GM10266 (cell line): ENCODE results near the gene CHD6.

Experiments
- DNase-seq: peaks from one replicate; pipeline ENCODE4 v3.0.0; 2012; ENCODE audit errors: extremely low spot score
- CTCF ChIP-seq: IDR thresholded peaks from 2 replicates; pipeline ENCODE4 v1.5.1; 2012; ENCODE audit warnings: mild to moderate bottlenecking, low read depth; ENCODE audit not compliant: control insufficient read depth, insufficient read depth; ENCODE audit errors: missing control alignments

The CHD6 gene

GRCh38 chr20:41453010-41453950, 164.9 kb downstream of the CHD6 start:
- no peak for DNase-seq
- TF ChIP-seq CTCF, result no peak

GRCh38 chr20:41452226-41452625, 166.0 kb downstream of the CHD6 start:
- DNase-seq, result no peak
- TF ChIP-seq CTCF, result no peak

GRCh38 chr20:41447006-41447405, 171.2 kb downstream of the CHD6 start:
- DNase-seq, result no peak
- no peak for TF ChIP-seq CTCF

- TF ChIP-seq CTCF, result no peak
- DNase-seq, result no peak
Observed at GRCh38 chr20:41446456-41446855, 171.7 kb downstream of the CHD6 start.

- no peak for DNase-seq
- TF ChIP-seq CTCF, result no peak
Observed at GRCh38 chr20:41444821-41445220, 173.4 kb downstream of the CHD6 start.

GRCh38 chr20:41443691-41444090, 174.5 kb downstream of the CHD6 start:
- peak; percentile 27 for DNase-seq
- no peak for TF ChIP-seq CTCF

- no peak for DNase-seq
- no peak for TF ChIP-seq CTCF
Observed at GRCh38 chr20:41440882-41441281, 177.3 kb downstream of the CHD6 start.
